B cell (primary cell): ENCODE measurements around the gene TSSK6. TPM values are rescaled to one million over a fixed set of nuclear protein-coding genes. Genes with fewer than 3 reads are reported as not detected.

Experiments used
- polyA plus RNA-seq: library from polyadenylated mRNA; depleted of rRNA; stranded (reverse); fragments of >200 nt; gene quantifications from 2 replicates; pipeline ENCODE4 v1.2.3, GENCODE V29; 2012
- total RNA-seq, 2 donors: library from RNA; stranded (reverse); fragments of 120-200 nt in 1 of 2; gene quantifications; 1 replicate in 1 of 2; 2 replicates in 1 of 2; pipeline versions ENCODE4 v1.2.3 to v1.2.4, GENCODE V29; 2013 to 2022

Gene TSSK6
- total and polyA plus RNA-seq, 2 donors (not counting 1 experiment from before 2014, with no cell fraction given): 8.9 to 9.6 TPM

Other genes with a start within 250 kb of the TSSK6 start
- not detected in 2 replicates for gene TM6SF2, start 242.2 kb downstream of the TSSK6 start, total RNA-seq
- gene TM6SF2, start 242.2 kb downstream of the TSSK6 start, polyA plus RNA-seq: not detected in 2 replicates
- 86.9 and 91.4 TPM in 2 replicates for gene SUGP1, start 195.0 kb downstream of the TSSK6 start, total RNA-seq
- 55.5 and 61.3 TPM in 2 replicates for gene SUGP1, start 195.0 kb downstream of the TSSK6 start, polyA plus RNA-seq
- gene MAU2, start 194.7 kb downstream of the TSSK6 start, total RNA-seq: 199 and 203 TPM in 2 replicates
- 87.7 and 95.0 TPM in 2 replicates for gene MAU2, start 194.7 kb downstream of the TSSK6 start, polyA plus RNA-seq
- 76.3 and 97.3 TPM in 2 replicates for gene GATAD2A, start 109.9 kb downstream of the TSSK6 start, total RNA-seq
- gene GATAD2A, start 109.9 kb downstream of the TSSK6 start, polyA plus RNA-seq: 28.8 and 44.5 TPM in 2 replicates
- gene NDUFA13, start 677 bp upstream of the TSSK6 start, total RNA-seq: 170 and 188 TPM in 2 replicates
- 58.5 and 195 TPM in 2 replicates for gene NDUFA13, start 677 bp upstream of the TSSK6 start, polyA plus RNA-seq
- 6.9 and 8.8 TPM in 2 replicates for gene YJEFN3, start 13.4 kb upstream of the TSSK6 start, total RNA-seq
- gene YJEFN3, start 13.4 kb upstream of the TSSK6 start, polyA plus RNA-seq: 4.8 and 7.1 TPM in 2 replicates
- 0.10 and 0.12 TPM in 2 replicates for gene CILP2, start 22.7 kb upstream of the TSSK6 start, total RNA-seq
- 0.04 and 0.07 TPM in 2 replicates for gene CILP2, start 22.7 kb upstream of the TSSK6 start, polyA plus RNA-seq
- gene PBX4, start 103.1 kb upstream of the TSSK6 start, total RNA-seq: 11.7 and 11.8 TPM in 2 replicates
- gene PBX4, start 103.1 kb upstream of the TSSK6 start, polyA plus RNA-seq: 6.0 and 11.7 TPM in 2 replicates
- gene LPAR2, start 112.7 kb upstream of the TSSK6 start, total RNA-seq: 27.1 and 30.3 TPM in 2 replicates
- 37.2 and 46.8 TPM in 2 replicates for gene LPAR2, start 112.7 kb upstream of the TSSK6 start, polyA plus RNA-seq
- 112 and 114 TPM in 2 replicates for gene GMIP, start 128.1 kb upstream of the TSSK6 start, total RNA-seq
- gene GMIP, start 128.1 kb upstream of the TSSK6 start, polyA plus RNA-seq: 57.0 and 64.7 TPM in 2 replicates
- 153 and 156 TPM in 2 replicates for gene ATP13A1, start 148.1 kb upstream of the TSSK6 start, total RNA-seq
- gene ATP13A1, start 148.1 kb upstream of the TSSK6 start, polyA plus RNA-seq: 216 and 277 TPM in 2 replicates
- 70.6 and 74.3 TPM in 2 replicates for gene ZNF101, start 153.3 kb upstream of the TSSK6 start, total RNA-seq
- gene ZNF101, start 153.3 kb upstream of the TSSK6 start, polyA plus RNA-seq: 12.2 and 15.2 TPM in 2 replicates
- 21.0 and 22.5 TPM in 2 replicates for gene ZNF14, start 217.6 kb upstream of the TSSK6 start, total RNA-seq
- 3.4 and 6.0 TPM in 2 replicates for gene ZNF14, start 217.6 kb upstream of the TSSK6 start, polyA plus RNA-seq